ENCODE measurements around the gene MICB. TPM values are rescaled to one million over a fixed set of nuclear protein-coding genes. Genes with fewer than 3 reads are reported as not detected.
"Not testable (repeated sequence)": the region's sequence is repeated elsewhere in the genome, so short reads cannot be mapped to it uniquely, and the experiment has no call there.

MICB gene
- polyA plus RNA-seq, 1 donor (not counting 4 experiments of a cell fraction or from before 2014, with no cell fraction given), result 8.6 TPM

GRCh38 chr6:31498748-31499147 lies 803 bp downstream of the MICB start:
- TF ChIP-seq, protein P1, sequence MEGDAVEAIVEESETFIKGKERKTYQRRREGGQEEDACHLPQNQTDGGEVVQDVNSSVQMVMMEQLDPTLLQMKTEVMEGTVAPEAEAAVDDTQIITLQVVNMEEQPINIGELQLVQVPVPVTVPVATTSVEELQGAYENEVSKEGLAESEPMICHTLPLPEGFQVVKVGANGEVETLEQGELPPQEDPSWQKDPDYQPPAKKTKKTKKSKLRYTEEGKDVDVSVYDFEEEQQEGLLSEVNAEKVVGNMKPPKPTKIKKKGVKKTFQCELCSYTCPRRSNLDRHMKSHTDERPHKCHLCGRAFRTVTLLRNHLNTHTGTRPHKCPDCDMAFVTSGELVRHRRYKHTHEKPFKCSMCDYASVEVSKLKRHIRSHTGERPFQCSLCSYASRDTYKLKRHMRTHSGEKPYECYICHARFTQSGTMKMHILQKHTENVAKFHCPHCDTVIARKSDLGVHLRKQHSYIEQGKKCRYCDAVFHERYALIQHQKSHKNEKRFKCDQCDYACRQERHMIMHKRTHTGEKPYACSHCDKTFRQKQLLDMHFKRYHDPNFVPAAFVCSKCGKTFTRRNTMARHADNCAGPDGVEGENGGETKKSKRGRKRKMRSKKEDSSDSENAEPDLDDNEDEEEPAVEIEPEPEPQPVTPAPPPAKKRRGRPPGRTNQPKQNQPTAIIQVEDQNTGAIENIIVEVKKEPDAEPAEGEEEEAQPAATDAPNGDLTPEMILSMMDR (optimal IDR thresholded peaks at IDR 0.05 in 1 of 3, IDR thresholded peaks at IDR 0.05 in 1 of 3, conservative IDR thresholded peaks at IDR 0.05 in 1 of 3; ENCODE audit: extremely low read depth in 1 of 3, insufficient read depth in 2 of 3, low read length in 3 of 3), result no peak
- TF ChIP-seq EZH2 (IDR thresholded peaks at IDR 0.05; ENCODE audit: low read length), result no peak
- H4K20me1 ChIP-seq (ENCODE audit: control insufficient read depth, extremely low read depth, insufficient read depth, low read length), result no peaks in the 10 kb centered on the region
- no peaks in the 10 kb centered on the region for H3K9me3 ChIP-seq (ENCODE audit: control insufficient read depth, low read depth, low read length)
- FAIRE-seq, result no peak
- H3K27ac ChIP-seq (ENCODE audit: control insufficient read depth, insufficient read depth, low read length), result no peak overlapping the region
- no peak for DNase-seq (ENCODE audit: low read depth, low spot score)
- no peaks in the 10 kb centered on the region for H3K27me3 ChIP-seq (ENCODE audit: control insufficient read depth, extremely low read depth, insufficient read depth, low read length)
- no peaks in the 10 kb centered on the region for H3K36me3 ChIP-seq (ENCODE audit: control insufficient read depth in 2 of 2, extremely low read depth in 1 of 2, insufficient read depth in 2 of 2, low read length in 2 of 2)
- dilution Hi-C loops (cut with MboI; ENCODE audit: extremely low pct_ligation_motif_present, low sequenced_read_pairs), result no loop called here
- peak overlapping the region; percentile 62 for H3K4me2 ChIP-seq (ENCODE audit: control insufficient read depth, extremely low read depth, insufficient read depth, low read depth, low read length)
- peaks cover 22% of the 10 kb centered on the region for H3K79me2 ChIP-seq (ENCODE audit: control insufficient read depth, insufficient read depth, low read length)
- H3K4me1 ChIP-seq (ENCODE audit: control insufficient read depth, extremely low read depth, insufficient read depth, low read length), result peaks cover 20% of the 10 kb centered on the region
- H3K4me3 ChIP-seq (ENCODE audit: control insufficient read depth in 2 of 3, extremely low read depth in 1 of 3, insufficient read depth in 2 of 3, low read depth in 1 of 3, low read length in 3 of 3), result peak overlapping the region; percentile 24 to 53 (median 48)
- H3K9ac ChIP-seq (ENCODE audit: control insufficient read depth, extremely low read depth, insufficient read depth, low read length), result peak overlapping the region; percentile 11
- H2AFZ ChIP-seq (ENCODE audit: control insufficient read depth, low read length), result peak overlapping the region; percentile 10
- no peaks in the 10 kb centered on the region for H3K9me1 ChIP-seq (ENCODE audit: control insufficient read depth, extremely low read depth, insufficient read depth, low read length)

- DNase-seq (ENCODE audit: low read depth, low spot score); H2AFZ ChIP-seq (ENCODE audit: control insufficient read depth, low read length); H3K9ac ChIP-seq (ENCODE audit: control insufficient read depth, extremely low read depth, insufficient read depth, low read length); H3K9me3 ChIP-seq (ENCODE audit: control insufficient read depth, low read depth, low read length); dilution Hi-C loops (cut with MboI; ENCODE audit: extremely low pct_ligation_motif_present, low sequenced_read_pairs); H3K9me1 ChIP-seq (ENCODE audit: control insufficient read depth, extremely low read depth, insufficient read depth, low read length); H4K20me1 ChIP-seq (ENCODE audit: control insufficient read depth, extremely low read depth, insufficient read depth, low read length); H3K27me3 ChIP-seq (ENCODE audit: control insufficient read depth, extremely low read depth, insufficient read depth, low read length); FAIRE-seq; H3K27ac ChIP-seq (ENCODE audit: control insufficient read depth, insufficient read depth, low read length); H3K36me3 ChIP-seq (ENCODE audit: control insufficient read depth in 2 of 2, extremely low read depth in 1 of 2, insufficient read depth in 2 of 2, low read length in 2 of 2); H3K4me3 ChIP-seq (ENCODE audit: control insufficient read depth in 2 of 3, extremely low read depth in 1 of 3, insufficient read depth in 2 of 3, low read depth in 1 of 3, low read length in 3 of 3): not testable (repeated sequence)
- Histone ChIP-seq H3K4me2 (ENCODE audit: control insufficient read depth, extremely low read depth, insufficient read depth, low read depth, low read length) (peak overlapping the region; percentile 62), H3K4me1 (ENCODE audit: control insufficient read depth, extremely low read depth, insufficient read depth, low read length) (peaks cover 20% of the 10 kb centered on the region), H3K79me2 (ENCODE audit: control insufficient read depth, insufficient read depth, low read length) (peaks cover 25% of the 10 kb centered on the region)
Measured at GRCh38 chr6:31499648-31500047, 1.7 kb downstream of the MICB start.

GRCh38 chr6:31502586-31502985 lies 4.6 kb downstream of the MICB start:
- DNase-seq (ENCODE audit: low read depth, low spot score) (no peak), FAIRE-seq (no peak)
- no peak overlapping the region for H3K4me3 ChIP-seq (ENCODE audit: control insufficient read depth in 2 of 3, extremely low read depth in 1 of 3, insufficient read depth in 2 of 3, low read depth in 1 of 3, low read length in 3 of 3)
- peaks cover 29% of the 10 kb centered on the region for H3K79me2 ChIP-seq (ENCODE audit: control insufficient read depth, insufficient read depth, low read length)
- dilution Hi-C loops (cut with MboI; ENCODE audit: extremely low pct_ligation_motif_present, low sequenced_read_pairs), result no loop called here
- TF ChIP-seq EZH2 (IDR thresholded peaks at IDR 0.05; ENCODE audit: low read length), result no peak
- TF ChIP-seq, protein P1 (optimal IDR thresholded peaks at IDR 0.05 in 1 of 3, IDR thresholded peaks at IDR 0.05 in 1 of 3, conservative IDR thresholded peaks at IDR 0.05 in 1 of 3; ENCODE audit: extremely low read depth in 1 of 3, insufficient read depth in 2 of 3, low read length in 3 of 3), result no peak
- no peak overlapping the region for H2AFZ ChIP-seq (ENCODE audit: control insufficient read depth, low read length)
- H3K9me1 ChIP-seq (ENCODE audit: control insufficient read depth, extremely low read depth, insufficient read depth, low read length), result no peaks in the 10 kb centered on the region
- peaks cover 5% of the 10 kb centered on the region for H3K4me1 ChIP-seq (ENCODE audit: control insufficient read depth, extremely low read depth, insufficient read depth, low read length)
- no peak overlapping the region for H3K27ac ChIP-seq (ENCODE audit: control insufficient read depth, insufficient read depth, low read length)
- H4K20me1 ChIP-seq (ENCODE audit: control insufficient read depth, extremely low read depth, insufficient read depth, low read length), result no peaks in the 10 kb centered on the region
- H3K36me3 ChIP-seq (ENCODE audit: control insufficient read depth in 2 of 2, extremely low read depth in 1 of 2, insufficient read depth in 2 of 2, low read length in 2 of 2), result peaks cover 0 to 15% of the 10 kb centered on the region in 2 experiments
- no peak overlapping the region for H3K4me2 ChIP-seq (ENCODE audit: control insufficient read depth, extremely low read depth, insufficient read depth, low read depth, low read length)
- H3K9me3 ChIP-seq (ENCODE audit: control insufficient read depth, low read depth, low read length), result no peaks in the 10 kb centered on the region
- H3K27me3 ChIP-seq (ENCODE audit: control insufficient read depth, extremely low read depth, insufficient read depth, low read length), result no peaks in the 10 kb centered on the region
- no peak overlapping the region for H3K9ac ChIP-seq (ENCODE audit: control insufficient read depth, extremely low read depth, insufficient read depth, low read length)

DNA sequence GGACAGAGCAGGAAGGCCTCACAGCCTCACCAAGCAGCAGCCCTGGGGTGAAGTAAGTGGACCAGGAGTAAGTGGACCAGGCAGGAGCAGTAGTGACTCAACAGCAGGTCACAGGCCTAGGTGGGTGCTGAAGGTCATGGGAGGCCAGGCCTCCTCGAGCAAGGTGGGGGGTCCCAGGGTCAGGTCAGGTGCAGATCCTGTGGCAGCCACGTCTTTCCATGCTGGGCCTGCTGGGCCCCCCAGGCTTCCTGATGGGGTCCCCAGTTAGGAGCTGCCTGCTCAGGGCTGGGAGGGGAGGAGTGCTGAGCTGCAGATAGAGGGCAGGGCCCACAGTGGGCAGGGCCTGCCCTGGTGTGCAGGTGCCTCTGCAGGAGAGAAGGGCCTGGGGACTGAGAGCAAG lies 11.1 kb downstream of the MICB start:
- H3K4me1 ChIP-seq (ENCODE audit: control insufficient read depth, extremely low read depth, insufficient read depth, low read length); DNase-seq (ENCODE audit: low read depth, low spot score); H3K27me3 ChIP-seq (ENCODE audit: control insufficient read depth, extremely low read depth, insufficient read depth, low read length); H3K9me3 ChIP-seq (ENCODE audit: control insufficient read depth, low read depth, low read length); H4K20me1 ChIP-seq (ENCODE audit: control insufficient read depth, extremely low read depth, insufficient read depth, low read length); FAIRE-seq; H3K79me2 ChIP-seq (ENCODE audit: control insufficient read depth, insufficient read depth, low read length); H3K4me3 ChIP-seq (ENCODE audit: control insufficient read depth in 2 of 3, extremely low read depth in 1 of 3, insufficient read depth in 2 of 3, low read depth in 1 of 3, low read length in 3 of 3); dilution Hi-C loops (cut with MboI; ENCODE audit: extremely low pct_ligation_motif_present, low sequenced_read_pairs); H3K9me1 ChIP-seq (ENCODE audit: control insufficient read depth, extremely low read depth, insufficient read depth, low read length); H3K4me2 ChIP-seq (ENCODE audit: control insufficient read depth, extremely low read depth, insufficient read depth, low read depth, low read length); H3K27ac ChIP-seq (ENCODE audit: control insufficient read depth, insufficient read depth, low read length); H3K9ac ChIP-seq (ENCODE audit: control insufficient read depth, extremely low read depth, insufficient read depth, low read length); H2AFZ ChIP-seq (ENCODE audit: control insufficient read depth, low read length): not testable (repeated sequence)
- peaks cover 0 to 16% of the 10 kb centered on the region in 2 experiments for H3K36me3 ChIP-seq (ENCODE audit: control insufficient read depth in 2 of 2, extremely low read depth in 1 of 2, insufficient read depth in 2 of 2, low read length in 2 of 2)

All from keratinocyte (primary cell).